Measurements from ENCODE around the gene TTC39C.

- TF ChIP-seq CTCF (IDR thresholded peaks at IDR 0.05; ENCODE audit: low read depth, low read length) (no peak), EZH2phosphoT487 (IDR thresholded peaks at IDR 0.05; ENCODE audit: low read depth) (no peak)
These were observed 71.5 kb downstream of the TTC39C start for GRCh38 chr18:24086082-24086481.
